Kidney (tissue), 14 donors: Measurements from ENCODE around the gene DELE1. TPM values are rescaled to one million over a fixed set of nuclear protein-coding genes. Genes with fewer than 3 reads are reported as not detected.
A peak's percentile ranks its signal among the peaks of the same experiment; 100 is the strongest.

Source experiments
- DNase-seq, 5 donors: peaks; one replicate each; pipeline ENCODE4 v3.0.0-alpha.2; 2013 to 2020
- FAIRE-seq: peaks from 2 replicates; lab custom pipeline; 2012; peaks lifted over from hg19 to GRCh38; lab: Jason Lieb, UNC
- H3K27ac ChIP-seq, 2 donors: one replicate each; pipeline ENCODE4 v1.7.0; 2013; ENCODE audit warnings: low read depth in 2 of 2, low read length in 2 of 2, inconsistent platforms in 1 of 2
- H3K27me3 ChIP-seq: one replicate; pipeline ENCODE4 v1.7.1; 2013; ENCODE audit warnings: low read length, inconsistent platforms; ENCODE audit not compliant: control insufficient read depth, insufficient read depth
- H3K36me3 ChIP-seq, 3 donors: one replicate each; pipeline versions ENCODE4 v1.7.0 to v1.7.1; 2013; ENCODE audit warnings: low read length in 3 of 3, control low read depth in 1 of 3, inconsistent platforms in 1 of 3; ENCODE audit not compliant: insufficient read depth in 3 of 3, control insufficient read depth in 2 of 3
- H3K4me1 ChIP-seq, 3 donors: one replicate each; pipeline versions ENCODE4 v1.7.0 to v1.7.1; 2013; ENCODE audit warnings: low read length in 3 of 3, inconsistent platforms in 1 of 3, low read depth in 1 of 3; ENCODE audit not compliant: control insufficient read depth in 2 of 3, insufficient read depth in 2 of 3
- H3K4me3 ChIP-seq, 3 donors: one replicate each; pipeline versions ENCODE4 v1.7.0 to v1.8.1; 2013; ENCODE audit warnings: low read length in 3 of 3, control low read depth in 1 of 3, inconsistent platforms in 1 of 3
- H3K9ac ChIP-seq, 3 donors: one replicate each; pipeline versions ENCODE4 v1.7.0 to v1.7.1; 2013; ENCODE audit warnings: low read length in 3 of 3, control low read depth in 1 of 3, inconsistent platforms in 1 of 3
- H3K9me3 ChIP-seq, 3 donors: one replicate each; pipeline versions ENCODE4 v1.7.0 to v1.7.1; 2013; ENCODE audit warnings: low read length in 3 of 3, control low read depth in 1 of 3, inconsistent platforms in 1 of 3; ENCODE audit not compliant: control insufficient read depth in 2 of 3, insufficient read depth in 1 of 3
- intact Hi-C: fragments of 100-400 bp; cut with DNase I; formaldehyde crosslinking; loops from one replicate; pipeline ENCODE4 v1.11.1; 2022
- polyA plus RNA-seq: library from polyadenylated mRNA; stranded (reverse); fragments of 350-450 nt; fragmentation: Illumina TruSeq; extraction: RNeasy Lipid Tissue Mini Kit (QIAGEN cat#74804); gene quantifications from one replicate; pipeline ENCODE4 v1.2.3, GENCODE V29; 2014; ENCODE audit warnings: low read depth, low replicate concordance; ENCODE audit not compliant: insufficient read depth
- total RNA-seq: library from RNA; stranded (reverse); fragmentation: NEBNext Ultra II Directional; extraction: Animal tissue kit (Norgen Biotek cat#: 25700); gene quantifications from one replicate; pipeline ENCODE4 v1.2.1, GENCODE V29; 2021
- TF ChIP-seq, protein P1 (sequence below): IDR thresholded peaks from 3 replicates; pipeline ENCODE4 v1.5.1; 2012; ENCODE audit warnings: mild to moderate bottlenecking, moderate library complexity, borderline replicate concordance; ENCODE audit not compliant: insufficient read depth; ENCODE audit errors: extremely low read depth
- donor health status: control.
- donor health status: control.
- donor health status: control.
- donor health status: control.
- donor health status: control.
- donor health status: DM: yes; HTN: yes; CAD: no.
- donor health status: Normal renal cell carcinoma (clear cell type).

The DELE1 gene
- total and polyA plus RNA-seq, 2 donors from 2014 or later, result 67.7 to 82.3 TPM

DNA sequence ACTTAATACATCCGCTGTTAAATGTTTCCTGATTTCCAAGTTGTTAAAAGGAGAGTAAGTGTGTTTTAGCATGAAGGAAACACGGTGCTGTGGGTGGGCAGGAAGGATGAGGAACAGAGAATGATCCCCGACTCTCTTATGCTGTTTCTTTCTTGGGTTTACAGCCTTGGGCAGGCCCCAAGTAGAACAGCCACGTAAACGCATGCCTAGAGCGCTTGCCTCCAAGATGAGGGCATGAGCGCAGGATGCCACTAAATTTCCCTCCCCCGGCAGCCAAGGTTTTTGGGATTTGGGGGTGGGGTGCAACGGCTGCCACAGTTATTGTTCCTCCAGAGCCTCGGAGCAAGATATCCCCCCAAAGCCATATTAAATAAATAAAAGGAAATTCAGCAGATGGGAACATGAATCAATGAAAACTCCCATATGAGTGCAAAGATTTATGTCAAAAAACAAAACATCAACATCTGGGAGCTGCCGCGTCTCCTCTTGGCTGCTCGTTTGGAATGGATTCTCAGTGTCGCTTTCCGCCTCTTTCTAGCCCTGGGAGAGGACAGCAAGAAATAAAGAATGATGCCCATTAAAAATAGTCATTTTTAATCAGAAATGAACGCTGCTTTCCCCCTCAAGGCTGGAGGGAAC, 10.0 kb upstream of the DELE1 start:
- peak overlapping the region in 1 of 3 donors; percentile 49 for H3K4me3 ChIP-seq
- no peak for FAIRE-seq

DNA sequence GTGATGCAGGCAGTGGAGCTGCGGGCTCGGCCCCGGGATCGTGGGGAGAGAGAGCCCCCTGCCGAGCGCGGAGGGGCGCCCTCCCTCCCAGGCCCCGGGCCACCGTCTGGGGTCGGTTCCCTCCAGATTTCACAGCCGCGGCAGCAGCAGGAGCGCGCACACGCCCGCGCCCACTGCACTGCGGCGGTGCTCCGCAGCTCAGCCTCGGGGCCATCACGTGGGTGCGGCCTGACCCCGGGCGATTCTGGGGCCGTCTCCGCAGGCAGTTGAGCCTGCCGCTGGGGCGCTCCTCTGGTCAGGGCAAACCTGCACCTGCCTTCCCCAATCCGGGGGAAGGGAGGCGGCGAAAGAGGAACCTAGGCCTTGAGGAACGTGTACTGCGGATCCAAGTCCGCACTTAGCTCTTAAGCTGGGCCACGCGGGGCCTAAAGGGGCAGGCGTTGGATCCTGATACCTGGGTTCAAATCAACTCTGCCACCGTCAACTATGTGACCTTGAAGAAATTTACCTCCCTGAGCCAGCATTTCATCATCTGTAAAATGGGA, 9.4 kb upstream of the DELE1 start:
- intact Hi-C loops, result no loop called here
- H3K9ac ChIP-seq, result no peak overlapping the region
- no peaks in the 10 kb centered on the region for H3K27me3 ChIP-seq
- H3K4me3 ChIP-seq, result peak overlapping the region in 1 of 3 donors; percentile 49
- TF ChIP-seq, protein P1, sequence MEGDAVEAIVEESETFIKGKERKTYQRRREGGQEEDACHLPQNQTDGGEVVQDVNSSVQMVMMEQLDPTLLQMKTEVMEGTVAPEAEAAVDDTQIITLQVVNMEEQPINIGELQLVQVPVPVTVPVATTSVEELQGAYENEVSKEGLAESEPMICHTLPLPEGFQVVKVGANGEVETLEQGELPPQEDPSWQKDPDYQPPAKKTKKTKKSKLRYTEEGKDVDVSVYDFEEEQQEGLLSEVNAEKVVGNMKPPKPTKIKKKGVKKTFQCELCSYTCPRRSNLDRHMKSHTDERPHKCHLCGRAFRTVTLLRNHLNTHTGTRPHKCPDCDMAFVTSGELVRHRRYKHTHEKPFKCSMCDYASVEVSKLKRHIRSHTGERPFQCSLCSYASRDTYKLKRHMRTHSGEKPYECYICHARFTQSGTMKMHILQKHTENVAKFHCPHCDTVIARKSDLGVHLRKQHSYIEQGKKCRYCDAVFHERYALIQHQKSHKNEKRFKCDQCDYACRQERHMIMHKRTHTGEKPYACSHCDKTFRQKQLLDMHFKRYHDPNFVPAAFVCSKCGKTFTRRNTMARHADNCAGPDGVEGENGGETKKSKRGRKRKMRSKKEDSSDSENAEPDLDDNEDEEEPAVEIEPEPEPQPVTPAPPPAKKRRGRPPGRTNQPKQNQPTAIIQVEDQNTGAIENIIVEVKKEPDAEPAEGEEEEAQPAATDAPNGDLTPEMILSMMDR, result peak; percentile 19
- DNase-seq (peak; percentile 49 to 85 (median 65)), FAIRE-seq (no peak)
- peaks cover 0 to 7% (median 0%) of the 10 kb centered on the region in 3 donors for H3K4me1 ChIP-seq
- H3K27ac ChIP-seq, result no peak overlapping the region
- no peaks in the 10 kb centered on the region for H3K9me3 ChIP-seq
- no peaks in the 10 kb centered on the region for H3K36me3 ChIP-seq

More for the DNA sequence above, 10.0 kb upstream of the DELE1 start:
- H3K36me3 ChIP-seq, result no peaks in the 10 kb centered on the region
- TF ChIP-seq, protein P1, result no peak
- no peak overlapping the region for H3K27ac ChIP-seq
- H3K27me3 ChIP-seq, result no peaks in the 10 kb centered on the region
- peaks cover 0 to 7% (median 0%) of the 10 kb centered on the region in 3 donors for H3K4me1 ChIP-seq
- no peak overlapping the region for H3K9ac ChIP-seq
- DNase-seq, result peak in 1 of 5 donors; percentile 49
- intact Hi-C loops, result no loop called here
- H3K9me3 ChIP-seq, result no peaks in the 10 kb centered on the region

DNA sequence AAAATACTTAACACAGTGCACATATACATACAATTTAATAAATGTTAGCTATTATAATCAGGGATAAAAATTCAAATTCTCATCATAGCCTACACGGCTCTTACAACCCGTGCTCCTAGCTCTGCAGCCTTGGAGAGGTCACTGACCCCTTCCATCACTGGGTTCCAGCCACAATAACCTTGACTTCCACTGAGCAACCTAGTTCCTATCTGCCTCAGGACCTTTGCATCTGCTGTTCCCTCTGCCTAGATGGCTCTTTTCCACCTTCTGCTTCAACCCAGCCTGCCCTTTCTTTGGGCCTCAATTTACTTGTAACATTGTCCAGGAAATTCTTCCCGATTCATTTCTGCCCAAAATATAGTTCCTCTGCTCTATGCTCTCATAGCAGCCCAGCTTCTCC, 8.9 kb upstream of the DELE1 start:
- H3K9me3 ChIP-seq, result no peaks in the 10 kb centered on the region
- FAIRE-seq (no peak), DNase-seq (no peak)
- no peak overlapping the region for H3K4me3 ChIP-seq
- H3K4me1 ChIP-seq, result peaks cover 0 to 7% (median 0%) of the 10 kb centered on the region in 3 donors
- no peaks in the 10 kb centered on the region for H3K36me3 ChIP-seq
- H3K27me3 ChIP-seq, result no peaks in the 10 kb centered on the region
- intact Hi-C loops, result no loop called here
- H3K27ac ChIP-seq, result no peak overlapping the region
- H3K9ac ChIP-seq, result no peak overlapping the region
- TF ChIP-seq, protein P1, result no peak
